ENCODE measurements around the gene LARGE1.

LARGE1 gene

GRCh38 chr22:33920197-33920540 is at the start of gene LARGE1:
TSS of gene LARGE1 (minus strand) at chr22:33920476.
- in situ Hi-C loops (cut with HindIII; ENCODE audit: low pct_ligation_motif_present, low sequenced_read_pairs) = no loop called here
- H3K4me3 ChIP-seq (ENCODE audit: low read depth, low read length) = peak within 1 kb of the TSS; percentile 64
- no peak within 1 kb of the TSS for H3K27ac ChIP-seq
- no peak for TF ChIP-seq CTCF (IDR thresholded peaks at IDR 0.05; ENCODE audit: low read depth, low read length, missing control alignments)
- no peaks in the 10 kb centered on the region for H3K36me3 ChIP-seq (replicated peaks)
- H3K27me3 ChIP-seq (replicated peaks) = no peaks in the 10 kb centered on the region
- DNase-seq = no peak

GRCh38 chr22:33969045-33969444 is 48.8 kb upstream of the LARGE1 start:
- in situ Hi-C loops (cut with HindIII; ENCODE audit: low pct_ligation_motif_present, low sequenced_read_pairs) = no loop called here
- Histone ChIP-seq H3K36me3 (replicated peaks) (no peaks in the 10 kb centered on the region), H3K27ac (no peak overlapping the region), H3K27me3 (replicated peaks) (no peaks in the 10 kb centered on the region), H3K4me3 (ENCODE audit: low read depth, low read length) (no peak overlapping the region)
- no peak for TF ChIP-seq CTCF (IDR thresholded peaks at IDR 0.05; ENCODE audit: low read depth, low read length, missing control alignments)
- no peak for DNase-seq

- Histone ChIP-seq H3K27ac (no peak overlapping the region), H3K27me3 (replicated peaks) (no peaks in the 10 kb centered on the region), H3K4me3 (ENCODE audit: low read depth, low read length) (no peak overlapping the region), H3K36me3 (replicated peaks) (no peaks in the 10 kb centered on the region)
- in situ Hi-C loops (cut with HindIII; ENCODE audit: low pct_ligation_motif_present, low sequenced_read_pairs) = no loop called here
- TF ChIP-seq CTCF (IDR thresholded peaks at IDR 0.05; ENCODE audit: low read depth, low read length, missing control alignments) = no peak
- no peak for DNase-seq
These were observed 43.8 kb upstream of the LARGE1 start for GRCh38 chr22:33964121-33964520.

GRCh38 chr22:33962409-33962808 is 42.1 kb upstream of the LARGE1 start:
- no peak for DNase-seq

GRCh38 chr22:33958741-33959140 is 38.5 kb upstream of the LARGE1 start:
- Histone ChIP-seq H3K4me3 (ENCODE audit: low read depth, low read length) (no peak overlapping the region), H3K27me3 (replicated peaks) (no peaks in the 10 kb centered on the region), H3K27ac (no peak overlapping the region), H3K36me3 (replicated peaks) (no peaks in the 10 kb centered on the region)
- DNase-seq = no peak
- in situ Hi-C loops (cut with HindIII; ENCODE audit: low pct_ligation_motif_present, low sequenced_read_pairs) = no loop called here
- TF ChIP-seq CTCF (IDR thresholded peaks at IDR 0.05; ENCODE audit: low read depth, low read length, missing control alignments) = no peak

More at GRCh38 chr22:33962409-33962808, 42.1 kb upstream of the LARGE1 start:
- no peaks in the 10 kb centered on the region for H3K27me3 ChIP-seq (replicated peaks)
- no peak overlapping the region for H3K27ac ChIP-seq
- no peak for TF ChIP-seq CTCF (IDR thresholded peaks at IDR 0.05; ENCODE audit: low read depth, low read length, missing control alignments)
- in situ Hi-C loops (cut with HindIII; ENCODE audit: low pct_ligation_motif_present, low sequenced_read_pairs) = no loop called here
- H3K36me3 ChIP-seq (replicated peaks) = no peaks in the 10 kb centered on the region
- H3K4me3 ChIP-seq (ENCODE audit: low read depth, low read length) = no peak overlapping the region

GRCh38 chr22:33957086-33957485 is 36.8 kb upstream of the LARGE1 start:
- no peak for DNase-seq
- Histone ChIP-seq H3K27ac (no peak overlapping the region), H3K36me3 (replicated peaks) (no peaks in the 10 kb centered on the region), H3K27me3 (replicated peaks) (no peaks in the 10 kb centered on the region), H3K4me3 (ENCODE audit: low read depth, low read length) (no peak overlapping the region)
- in situ Hi-C loops (cut with HindIII; ENCODE audit: low pct_ligation_motif_present, low sequenced_read_pairs) = no loop called here
- TF ChIP-seq CTCF (IDR thresholded peaks at IDR 0.05; ENCODE audit: low read depth, low read length, missing control alignments) = no peak

Measured in brain microvascular endothelial cell (primary cell).